RPMI8226 (cell line): ENCODE measurements around the gene ZC3H12A.

Experiments used
- DNase-seq: peaks from one replicate; pipeline ENCODE4 v3.0.0-alpha.2; 2015

ZC3H12A gene

DNA sequence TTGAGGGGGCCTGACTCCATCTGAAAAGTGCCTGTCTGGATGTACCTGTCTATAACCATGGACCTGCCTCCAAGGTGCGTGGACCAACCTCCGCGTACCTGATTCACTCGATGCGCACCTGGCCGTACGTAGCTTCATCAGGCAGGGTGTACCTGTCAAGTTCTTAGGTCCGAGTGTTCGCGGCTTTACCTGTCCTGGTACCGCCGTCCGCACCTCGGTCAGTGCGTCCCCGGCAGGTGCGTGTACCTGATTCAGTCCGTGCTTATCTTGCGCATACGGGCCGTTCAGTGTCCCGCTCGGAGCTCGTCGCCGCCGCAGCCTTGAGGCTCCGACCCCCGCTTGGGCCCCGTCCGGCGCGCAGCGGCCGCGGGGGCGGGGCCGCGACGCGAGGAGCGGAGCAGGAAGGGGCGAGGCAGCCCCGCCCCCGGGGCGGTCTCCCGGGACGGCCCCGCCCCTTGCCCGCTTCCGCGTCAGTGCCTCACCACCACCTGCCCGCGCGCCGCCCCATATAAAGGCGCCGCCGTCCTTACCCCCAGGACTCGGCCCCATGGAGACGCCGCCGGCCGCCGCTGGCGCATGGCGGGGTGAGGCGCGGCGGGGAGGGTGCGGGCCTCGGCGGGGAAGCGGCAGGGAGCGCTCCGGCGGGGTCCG, at the start of gene ZC3H12A:
Gene ZC3H12A (plus strand): TSS at position 535 of the 651 bp plus-strand sequence. CDS start 917 bp downstream, outside the sequence.
- DNase-seq, result peak; percentile 97

- DNase-seq, result no peak
Measured at GRCh38 chr1:37425221-37425620, 49.2 kb upstream of the ZC3H12A start.

GRCh38 chr1:37429029-37429428, 45.4 kb upstream of the ZC3H12A start:
- no peak for DNase-seq

DNA sequence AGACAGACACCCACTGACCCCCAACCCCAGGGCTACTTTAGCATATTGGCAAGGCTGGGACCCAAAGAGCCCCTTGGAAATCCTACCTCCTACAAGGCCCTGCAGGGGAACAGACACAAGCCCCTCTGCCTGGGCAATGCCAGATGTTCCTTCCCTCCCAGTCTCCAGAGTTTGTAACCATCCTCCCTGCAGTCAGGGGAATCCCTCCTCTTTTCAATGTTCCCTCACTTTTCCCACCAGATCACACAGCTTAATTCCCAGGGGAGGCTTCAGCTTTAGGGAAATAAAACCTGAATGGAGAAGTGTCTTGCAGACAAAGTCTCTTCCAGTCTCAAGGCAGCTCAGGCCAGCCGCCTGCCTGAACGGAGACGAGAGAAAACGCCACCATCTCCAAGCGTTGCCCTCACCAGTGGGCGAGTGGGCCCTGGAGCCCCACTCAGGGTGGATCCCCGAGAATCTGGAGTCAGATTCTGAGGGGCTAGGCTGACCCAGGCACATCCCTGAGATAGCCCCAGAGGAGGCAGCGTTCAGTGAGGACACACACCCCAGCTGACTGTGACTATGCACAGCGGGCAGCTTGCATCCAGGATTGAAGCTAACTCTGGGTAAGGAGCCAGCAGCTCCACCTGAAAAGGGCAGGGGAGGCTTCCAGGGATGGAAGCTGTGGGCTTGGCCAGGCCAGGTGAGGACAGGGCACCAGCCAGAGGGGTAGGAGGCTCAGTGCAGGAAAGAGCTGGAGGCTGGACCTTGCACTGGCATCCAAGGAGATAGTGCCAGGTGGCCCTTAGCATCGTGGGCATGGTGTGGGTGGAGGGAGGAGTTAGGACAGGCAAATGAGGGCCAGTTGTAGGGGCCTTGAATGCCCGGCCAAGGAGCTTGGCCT, 44.0 kb upstream of the ZC3H12A start:
- DNase-seq, result no peak

DNA sequence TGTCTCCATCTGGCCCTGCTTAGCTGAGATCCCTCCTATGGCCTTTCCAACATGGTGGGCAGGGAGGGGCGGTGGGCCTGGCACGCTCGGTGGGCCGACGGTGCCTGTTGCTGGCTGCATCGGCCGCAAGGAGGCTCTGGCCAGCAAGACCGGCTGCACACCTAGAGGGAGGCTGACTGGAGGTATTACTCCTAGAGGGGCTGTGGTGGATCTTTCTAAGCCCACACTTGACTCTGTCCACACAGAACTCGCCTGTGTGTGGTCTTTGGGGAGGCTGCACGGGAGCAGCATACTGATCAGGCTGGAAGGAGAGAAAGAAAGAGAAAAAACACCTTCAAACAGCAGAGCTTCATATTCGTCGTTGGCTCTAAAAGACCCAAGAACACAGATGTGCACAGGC, 41.7 kb upstream of the ZC3H12A start:
- no peak for DNase-seq

DNA sequence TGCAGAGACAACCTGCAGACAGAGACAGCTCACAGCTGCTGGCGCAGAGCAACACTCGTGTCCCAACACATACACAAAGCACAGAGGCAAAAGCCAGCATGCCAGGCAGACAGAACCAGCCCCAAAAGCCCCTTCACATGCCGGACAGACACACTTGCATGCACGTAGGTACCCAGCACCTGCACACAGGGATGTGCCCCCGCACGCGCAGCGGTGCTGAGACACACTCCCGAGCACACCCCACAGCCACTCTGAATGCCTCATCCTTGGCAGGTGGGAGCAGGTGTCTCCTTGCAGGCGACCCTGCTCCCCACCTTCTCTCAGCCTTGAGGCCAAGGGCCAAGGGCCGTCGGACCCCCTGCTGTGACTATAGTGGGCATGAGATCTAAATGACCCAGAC, 41.2 kb upstream of the ZC3H12A start:
- no peak for DNase-seq

DNA sequence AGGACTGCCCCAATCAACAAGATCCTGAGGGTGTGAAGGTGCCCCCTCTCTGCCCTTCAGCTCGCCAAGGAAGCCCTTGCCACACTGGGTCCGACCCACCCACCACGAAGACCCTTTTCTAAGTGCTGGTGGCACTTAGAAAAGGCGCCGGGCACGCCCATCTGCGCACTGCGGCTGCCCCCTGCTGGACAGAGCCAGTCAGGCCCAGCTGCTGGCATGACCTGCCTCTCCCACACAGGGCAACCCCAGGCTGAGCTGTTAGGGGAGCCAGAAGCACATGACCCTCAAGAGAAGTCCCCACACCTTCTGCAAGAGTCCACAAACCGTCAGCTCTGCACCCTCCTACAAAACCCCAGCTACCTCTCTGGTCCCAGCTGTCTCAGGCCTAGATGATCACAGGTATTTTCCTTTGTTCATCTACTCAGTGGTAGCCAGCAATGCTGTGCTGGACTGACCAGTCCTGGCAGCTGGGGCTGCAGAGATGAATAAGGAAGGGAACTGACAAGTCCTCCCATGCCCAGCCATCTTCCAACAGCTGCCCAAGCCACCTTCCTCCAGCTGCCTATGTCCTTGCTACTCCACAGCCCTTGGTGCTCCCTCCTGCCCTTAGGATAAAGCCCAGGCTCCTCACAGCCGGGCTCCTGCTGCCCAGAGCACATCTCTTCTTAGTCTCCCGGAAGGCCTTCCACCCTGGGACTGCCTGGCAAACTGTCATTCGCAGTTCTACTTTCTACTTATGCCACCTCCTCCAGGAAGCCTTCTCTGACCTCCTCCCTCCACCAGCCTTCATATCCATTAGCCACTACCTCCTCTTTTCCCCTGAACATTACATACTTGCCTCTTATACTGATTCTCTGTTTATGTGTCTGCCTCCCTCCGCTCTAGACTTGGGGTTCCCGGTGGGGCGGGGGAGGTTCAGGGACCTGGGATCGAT, 39.8 kb upstream of the ZC3H12A start:
- peak; percentile 80 for DNase-seq

- DNase-seq, result no peak
Measured at GRCh38 chr1:37437087-37437486, 37.3 kb upstream of the ZC3H12A start.

DNA sequence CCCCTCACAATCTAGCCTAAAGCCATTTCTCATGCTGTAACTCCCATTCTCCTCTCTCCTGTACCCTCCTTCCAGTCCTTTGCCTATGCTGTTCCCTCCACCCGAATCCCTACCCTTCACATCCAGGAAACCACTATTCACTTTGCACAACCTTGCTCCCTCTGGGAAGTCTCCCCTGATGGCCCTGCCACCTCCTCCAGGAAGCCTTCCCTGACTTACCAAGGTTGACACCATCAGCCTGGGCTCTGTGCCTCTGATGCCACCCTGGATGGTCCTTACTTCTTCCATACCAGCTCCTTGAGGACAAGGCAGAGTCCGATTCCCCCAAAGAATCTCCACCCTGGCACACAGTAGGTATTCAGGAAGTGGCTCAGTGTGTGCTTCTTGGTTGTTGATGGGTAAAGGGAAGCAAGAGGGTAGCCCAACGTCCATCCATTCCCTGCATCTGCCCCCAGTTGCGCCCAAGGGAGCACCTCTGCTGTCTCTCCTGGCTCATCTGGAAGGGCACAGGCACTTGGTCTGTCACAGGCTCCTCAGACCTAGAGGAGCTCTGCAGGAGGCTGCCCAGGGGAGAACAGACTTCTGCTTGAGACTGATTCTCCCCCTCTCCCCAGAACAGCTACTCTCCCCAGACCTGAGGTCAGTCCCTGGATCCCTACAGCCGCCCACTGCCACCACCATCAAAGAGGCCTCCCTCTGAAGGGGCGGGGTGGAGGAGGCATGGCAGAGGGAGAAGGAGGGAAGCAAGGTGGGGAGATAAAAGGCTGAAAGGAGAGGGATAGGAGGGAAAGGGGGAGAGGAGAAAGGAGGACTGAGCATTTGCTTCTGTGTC, 36.1 kb upstream of the ZC3H12A start:
- DNase-seq, result no peak

- DNase-seq, result no peak
Measured at GRCh38 chr1:37438869-37439343, 35.5 kb upstream of the ZC3H12A start.

DNA sequence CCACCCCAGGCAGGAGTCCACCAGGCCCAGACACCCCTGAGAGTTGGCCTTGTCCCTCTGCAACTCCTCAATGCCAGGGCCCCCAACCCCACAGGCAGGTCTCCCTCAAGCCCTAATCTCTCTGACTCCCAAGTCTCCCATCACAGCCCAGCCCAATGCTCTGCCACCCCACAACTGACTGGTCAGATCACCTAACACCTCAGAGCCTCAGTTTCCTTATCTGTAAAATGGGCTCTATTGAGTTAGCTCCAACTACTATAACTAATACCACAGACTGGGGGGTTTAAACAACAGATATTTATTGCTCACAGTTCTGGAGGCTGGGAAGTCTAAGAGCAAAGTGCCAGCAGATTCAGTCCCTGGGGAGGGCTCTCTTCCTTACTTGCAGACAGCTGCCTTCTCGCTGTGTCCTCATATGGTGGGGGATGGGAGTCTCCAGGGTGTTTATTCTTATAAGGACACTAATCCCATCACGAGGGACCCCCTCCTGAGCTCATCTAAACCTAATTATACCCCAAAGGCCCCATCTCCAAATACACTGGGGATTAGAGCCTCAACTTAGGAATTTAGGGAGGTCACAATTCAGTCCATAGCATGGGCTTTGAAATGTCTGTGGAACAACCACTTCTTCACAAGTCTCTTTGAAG, 34.9 kb upstream of the ZC3H12A start:
- no peak for DNase-seq

DNA sequence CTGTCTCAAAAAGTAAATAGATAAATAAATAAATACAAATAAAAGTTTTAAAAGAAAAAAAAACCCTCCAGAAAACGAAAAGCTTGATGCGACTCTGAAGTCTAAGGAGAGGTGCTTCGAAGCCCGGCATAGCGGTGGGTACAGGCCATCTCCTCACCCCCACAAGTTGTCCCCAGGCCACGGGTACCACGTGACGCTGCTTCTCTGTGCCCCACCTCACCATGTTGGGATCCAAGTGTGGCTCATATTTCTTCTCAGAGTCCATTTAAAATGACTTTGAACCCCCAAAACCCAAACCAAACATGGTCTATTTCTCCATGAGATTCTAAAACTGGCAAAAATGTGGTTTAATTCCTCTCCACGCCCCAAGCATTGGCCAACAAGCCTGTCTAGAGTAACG, 32.9 kb upstream of the ZC3H12A start:
- no peak for DNase-seq

DNA sequence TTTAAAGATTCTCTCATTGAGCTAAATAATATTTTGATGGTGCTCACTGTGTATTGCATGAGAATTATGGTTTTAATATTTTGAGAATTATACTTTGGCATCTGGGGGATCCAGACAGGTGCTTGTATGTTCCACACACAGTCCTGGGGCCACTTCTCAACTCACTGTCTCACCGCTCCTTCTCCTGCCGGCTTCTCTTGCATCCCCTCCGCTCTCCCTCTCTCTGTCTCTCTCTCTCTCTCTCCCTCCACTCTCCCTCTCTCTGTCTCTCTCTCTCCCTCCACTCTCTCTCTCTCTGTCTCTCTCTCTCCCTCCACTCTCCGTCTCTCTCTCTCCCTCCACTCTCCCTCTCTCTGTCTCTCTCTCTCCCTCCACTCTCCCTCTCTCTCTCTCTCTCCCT, 32.2 kb upstream of the ZC3H12A start:
- DNase-seq, result no peak

DNA sequence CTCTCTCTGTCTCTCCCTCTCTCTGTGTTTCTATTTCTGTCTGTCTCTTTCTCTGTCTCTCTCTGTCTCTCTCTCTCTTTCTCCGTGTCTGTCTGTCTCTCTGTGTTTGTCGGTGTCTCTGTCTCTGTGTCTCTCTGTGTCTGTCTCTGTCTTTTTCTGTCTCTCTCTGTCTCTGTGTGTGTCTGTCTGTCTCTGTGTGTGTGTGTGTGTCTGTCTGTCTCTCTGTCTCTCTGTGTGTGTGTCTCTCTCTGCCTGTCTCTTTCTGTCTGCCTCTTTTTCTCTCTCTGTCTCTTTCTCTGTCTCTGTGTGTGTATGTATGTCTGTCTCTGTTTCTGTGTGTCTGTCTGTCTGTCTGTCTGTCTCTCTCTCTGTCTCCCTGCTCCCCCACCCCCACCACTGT, 31.7 kb upstream of the ZC3H12A start:
- DNase-seq, result no peak

DNA sequence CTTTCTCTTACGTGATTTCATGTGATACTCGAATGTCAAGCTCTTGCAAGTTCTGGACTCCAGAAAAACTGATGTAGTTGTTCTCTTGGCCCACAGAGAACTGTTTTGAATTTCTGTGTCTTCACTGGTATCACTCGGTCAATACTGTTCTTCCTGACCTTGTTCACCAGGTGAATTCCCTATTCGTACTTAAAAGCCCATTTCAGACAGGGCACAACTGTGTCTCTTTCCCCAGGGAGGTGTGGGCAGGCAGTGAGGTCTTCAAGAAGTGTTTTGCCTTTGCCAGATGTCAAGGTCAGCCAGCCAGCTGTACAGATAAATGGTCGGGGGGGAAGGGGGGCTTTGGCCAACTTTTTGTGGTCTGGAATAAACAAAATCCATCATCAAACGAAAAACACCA, 27.5 kb upstream of the ZC3H12A start:
- no peak for DNase-seq

DNA sequence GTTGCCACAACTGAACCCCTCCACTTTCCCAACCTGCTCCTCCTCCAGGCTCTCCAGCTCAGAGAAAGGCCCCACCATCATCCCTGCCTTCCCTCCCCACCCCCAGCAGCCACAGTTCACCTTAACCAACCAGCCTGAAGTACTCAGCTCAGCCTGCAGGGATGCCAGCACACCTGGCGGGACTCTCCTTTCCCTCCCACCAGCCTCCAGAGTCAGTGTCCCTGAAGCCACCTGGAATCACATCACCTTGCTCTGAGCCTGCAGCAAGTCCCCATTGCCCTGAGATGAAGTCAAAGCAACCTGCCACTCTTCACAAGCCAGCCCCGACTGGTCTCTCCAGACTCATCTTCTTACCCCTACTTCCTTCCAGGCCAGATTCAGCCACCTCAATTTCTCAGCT, 26.2 kb upstream of the ZC3H12A start:
- no peak for DNase-seq

GRCh38 chr1:37448691-37449417, 25.5 kb upstream of the ZC3H12A start:
- no peak for DNase-seq

DNA sequence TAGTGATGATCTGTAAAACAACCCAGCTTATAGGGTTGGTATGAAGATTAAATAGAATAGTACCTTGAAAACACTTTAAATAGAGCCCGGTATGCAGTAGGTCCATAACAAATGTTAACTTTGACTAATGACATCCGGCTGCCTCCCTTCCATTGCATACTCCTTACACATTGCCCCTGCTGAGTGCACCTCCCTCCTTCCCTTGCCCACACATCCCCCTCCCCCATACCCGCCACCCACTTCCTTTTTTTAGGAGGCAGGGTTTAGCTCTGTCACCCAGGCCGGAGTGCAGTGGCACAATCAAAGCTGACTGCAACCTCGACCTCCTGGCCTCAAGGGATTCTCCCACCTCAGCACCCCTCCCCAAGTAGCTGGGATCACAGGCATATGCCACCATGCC, 24.4 kb upstream of the ZC3H12A start:
- DNase-seq, result peak; percentile 36

DNA sequence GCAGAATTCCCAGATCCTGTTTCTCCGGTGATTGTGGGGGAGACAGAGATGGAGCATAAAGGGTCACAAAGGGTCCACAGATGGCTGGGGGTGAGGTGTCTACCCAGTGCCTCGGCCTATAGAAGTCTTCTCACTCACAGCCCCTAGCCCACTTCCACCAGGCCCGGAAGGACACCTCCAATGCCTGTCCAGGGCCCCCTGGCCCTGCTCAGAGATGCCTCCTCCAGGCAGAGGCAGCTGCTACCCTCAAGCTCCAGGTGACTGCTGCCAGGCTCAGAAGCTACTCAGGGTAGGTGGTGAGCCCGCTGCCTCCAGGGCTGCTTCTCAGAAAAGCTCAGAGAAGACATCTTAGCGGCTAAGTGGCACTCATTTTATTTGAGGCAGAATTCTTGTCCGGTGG, 22.0 kb upstream of the ZC3H12A start:
- no peak for DNase-seq

DNA sequence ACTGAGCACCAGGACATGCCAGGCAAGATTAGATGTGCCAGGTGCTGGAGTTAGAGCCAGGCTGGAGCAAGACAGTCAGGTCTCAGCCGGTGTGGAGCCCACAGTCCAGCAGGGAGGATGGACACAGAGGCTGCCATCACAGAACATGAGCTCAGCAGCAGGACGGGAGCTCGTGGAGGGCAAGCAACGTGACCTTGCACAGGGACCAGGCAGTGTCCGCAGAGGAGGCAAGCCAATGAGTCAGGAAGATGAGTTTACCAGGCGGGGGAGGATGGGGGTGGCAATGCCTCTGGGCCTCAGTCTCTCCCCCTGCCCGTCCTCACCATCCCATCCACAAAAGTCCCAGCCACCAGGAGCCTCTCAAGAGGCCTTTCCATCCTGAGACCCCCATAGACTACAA, 20.7 kb upstream of the ZC3H12A start:
- no peak for DNase-seq

DNA sequence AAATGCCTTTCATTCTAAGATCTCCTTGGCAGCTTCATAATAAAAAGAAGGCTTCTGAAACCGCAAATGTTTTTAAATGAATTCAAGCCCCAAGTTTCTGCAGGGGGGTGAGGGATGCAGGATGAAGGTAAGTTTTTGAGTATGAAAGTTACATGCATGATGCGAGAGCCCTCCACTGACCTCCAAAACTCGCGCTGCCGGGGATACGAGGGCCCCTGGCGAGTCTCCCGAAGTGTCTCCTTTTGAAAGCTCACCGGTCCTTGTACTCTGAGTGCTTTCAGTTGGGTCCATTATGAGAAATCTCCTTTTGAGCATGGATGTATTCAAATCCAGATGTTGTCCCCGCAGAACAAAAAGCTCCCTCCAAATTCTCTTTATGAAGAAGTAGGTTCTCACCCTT, 18.9 kb upstream of the ZC3H12A start:
- DNase-seq, result no peak
